ENCODE measurements around the gene DGUOK.
"Not testable (repeated sequence)": the region's sequence is repeated elsewhere in the genome, so short reads cannot be mapped to it uniquely, and the experiment has no call there.

DGUOK gene

DNA sequence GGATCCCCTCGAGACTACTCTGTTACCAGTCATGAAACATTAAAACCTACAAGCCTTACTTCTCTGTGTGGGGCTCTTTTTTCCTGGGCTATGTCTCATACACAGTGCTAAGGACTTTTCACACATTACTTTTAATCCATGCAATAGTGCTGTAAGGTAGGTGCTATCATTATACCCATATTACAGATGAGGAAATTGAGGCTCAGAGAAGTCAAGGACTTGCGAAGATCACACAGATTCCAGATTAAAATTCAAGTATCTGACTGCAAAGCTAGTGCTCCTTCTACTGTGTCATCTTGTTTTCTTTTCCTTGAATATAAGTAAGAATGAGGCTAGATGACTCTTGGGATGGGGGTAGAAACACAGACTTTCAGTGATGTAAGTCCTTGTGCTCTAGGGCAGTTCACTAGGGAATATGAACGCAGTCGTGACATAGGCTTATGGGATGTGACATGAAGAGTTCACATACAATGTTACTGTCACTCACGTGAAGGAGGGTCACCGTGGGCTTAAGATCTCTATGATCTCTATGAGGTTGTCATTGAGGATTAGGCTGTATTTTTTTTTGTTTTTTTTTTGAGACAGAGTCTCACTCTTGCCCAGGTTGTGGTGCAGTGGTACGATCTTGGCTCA lies 7.0 kb upstream of the DGUOK start:
- DNase-seq (ENCODE audit: low read depth in 1 of 2, low spot score in 1 of 2), result no peak

DNA sequence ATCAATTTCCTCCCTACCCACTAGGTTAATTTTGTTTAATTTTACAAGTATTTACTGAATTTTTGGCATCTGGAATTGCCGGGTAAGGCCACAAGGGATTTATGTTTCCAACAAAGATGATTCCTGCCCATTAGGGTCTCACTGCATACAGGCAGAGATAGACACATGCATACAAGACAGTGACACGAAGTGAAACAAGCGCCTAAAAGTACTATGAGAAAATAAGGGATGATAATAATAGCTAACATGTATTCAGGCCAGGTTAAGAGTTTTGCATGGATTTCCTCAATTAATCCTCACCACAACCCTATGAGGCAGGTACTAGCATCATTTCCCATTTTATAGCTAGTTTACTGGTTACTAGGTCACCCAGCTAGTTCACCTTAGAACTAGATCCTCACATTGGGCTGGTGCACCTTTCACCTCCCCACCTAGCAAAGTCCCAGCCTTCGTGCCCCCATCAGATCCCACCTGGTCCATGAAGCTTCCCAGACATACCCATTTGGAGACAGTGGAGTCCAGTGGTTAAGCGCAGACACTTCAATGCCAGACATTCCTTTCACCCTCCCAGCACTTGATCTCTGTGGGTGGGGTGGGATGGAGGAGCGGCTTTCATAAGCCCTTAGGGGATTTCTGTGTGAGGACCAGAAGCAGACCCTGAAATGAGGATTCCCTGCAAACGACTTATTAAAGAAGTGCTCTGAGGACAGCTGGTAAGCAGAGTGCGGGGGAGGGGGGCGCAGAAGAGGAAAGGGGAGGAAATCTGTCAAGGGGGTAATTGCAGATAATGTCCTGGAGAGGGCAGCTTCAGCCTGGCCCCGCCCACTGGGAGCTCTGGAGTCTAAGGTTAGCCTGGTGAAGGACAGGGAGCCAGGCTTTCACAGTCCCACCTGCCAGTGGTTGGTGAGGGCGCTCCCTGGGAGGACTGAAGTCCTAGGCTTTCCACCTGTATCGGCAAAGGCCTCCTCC lies 5.8 kb upstream of the DGUOK start:
- DNase-seq (ENCODE audit: low read depth in 1 of 2, low spot score in 1 of 2), result no peak

DNA sequence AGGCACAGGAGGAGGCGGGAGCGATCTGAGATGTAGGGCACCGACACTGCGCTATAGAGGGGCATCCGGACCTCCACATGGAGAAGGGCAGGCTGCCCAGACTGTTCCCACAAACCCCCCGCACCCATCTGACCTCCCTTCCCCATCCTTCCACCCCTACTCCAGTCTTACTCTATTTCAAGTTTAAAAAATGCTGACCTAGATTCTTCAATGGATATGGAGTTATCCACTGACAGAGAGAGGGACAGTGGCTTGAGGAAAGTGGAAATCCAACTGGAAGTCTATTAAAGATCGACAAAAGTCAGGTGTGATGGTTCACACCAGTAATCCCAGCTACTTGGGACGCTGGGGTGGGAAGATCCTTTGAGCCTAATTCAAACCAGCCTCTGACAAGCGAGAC lies 5.1 kb upstream of the DGUOK start:
- no peak for DNase-seq (ENCODE audit: low read depth in 1 of 2, low spot score in 1 of 2)

DNA sequence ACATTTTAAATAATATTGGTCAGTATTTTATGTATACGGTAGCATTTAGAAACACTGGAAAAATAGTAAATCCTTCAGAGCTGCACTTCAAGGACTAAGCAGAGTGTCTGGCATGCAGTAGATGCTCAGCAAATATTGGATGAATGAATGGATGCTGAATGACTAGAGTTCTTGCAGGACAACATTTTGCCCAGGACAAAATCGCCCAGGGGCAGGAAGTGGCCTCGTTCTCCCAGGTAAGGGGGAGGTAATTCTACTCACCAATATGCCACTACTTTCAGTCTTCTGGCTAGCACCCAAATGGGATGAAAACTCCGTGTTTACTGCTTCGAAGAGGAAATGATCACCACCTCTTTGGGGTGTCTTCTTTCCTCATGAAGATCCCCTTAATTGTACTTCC lies 4.0 kb upstream of the DGUOK start:
- no peak for DNase-seq (ENCODE audit: low read depth in 1 of 2, low spot score in 1 of 2)

DNA sequence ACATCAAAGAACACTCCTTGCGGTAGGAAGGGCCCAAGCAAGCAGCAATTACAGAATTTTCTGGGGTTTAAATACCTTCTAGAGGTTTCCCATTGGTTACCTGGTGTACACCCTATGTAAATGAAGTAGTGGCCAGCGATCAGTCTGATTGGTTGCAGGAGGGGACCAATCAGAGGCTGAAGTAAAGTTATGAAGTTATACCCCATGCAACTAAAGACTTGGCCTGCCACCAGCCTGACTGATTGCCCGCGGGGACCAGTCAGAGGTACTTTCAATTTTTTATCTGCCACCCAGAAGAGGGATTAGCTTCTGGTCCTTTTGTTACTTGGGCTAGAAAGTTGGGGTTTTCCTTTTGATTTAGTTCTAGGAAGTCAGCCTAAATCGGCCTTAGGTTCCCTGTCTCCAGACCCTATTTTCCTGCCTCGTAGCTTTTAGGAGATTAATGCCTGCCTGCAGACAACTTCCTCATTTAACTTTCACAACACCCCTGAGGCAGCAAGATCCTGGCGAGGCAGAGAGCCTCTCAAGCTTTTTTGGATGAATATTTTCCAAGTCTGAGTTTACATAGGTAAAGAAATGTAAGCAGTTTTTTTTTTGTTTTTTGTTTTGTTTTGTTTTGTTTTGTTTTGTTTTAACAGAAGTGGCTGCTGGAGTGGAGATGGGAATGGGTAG lies 1.5 kb upstream of the DGUOK start:
- DNase-seq (ENCODE audit: low read depth in 1 of 2, low spot score in 1 of 2), result no peak

DNA sequence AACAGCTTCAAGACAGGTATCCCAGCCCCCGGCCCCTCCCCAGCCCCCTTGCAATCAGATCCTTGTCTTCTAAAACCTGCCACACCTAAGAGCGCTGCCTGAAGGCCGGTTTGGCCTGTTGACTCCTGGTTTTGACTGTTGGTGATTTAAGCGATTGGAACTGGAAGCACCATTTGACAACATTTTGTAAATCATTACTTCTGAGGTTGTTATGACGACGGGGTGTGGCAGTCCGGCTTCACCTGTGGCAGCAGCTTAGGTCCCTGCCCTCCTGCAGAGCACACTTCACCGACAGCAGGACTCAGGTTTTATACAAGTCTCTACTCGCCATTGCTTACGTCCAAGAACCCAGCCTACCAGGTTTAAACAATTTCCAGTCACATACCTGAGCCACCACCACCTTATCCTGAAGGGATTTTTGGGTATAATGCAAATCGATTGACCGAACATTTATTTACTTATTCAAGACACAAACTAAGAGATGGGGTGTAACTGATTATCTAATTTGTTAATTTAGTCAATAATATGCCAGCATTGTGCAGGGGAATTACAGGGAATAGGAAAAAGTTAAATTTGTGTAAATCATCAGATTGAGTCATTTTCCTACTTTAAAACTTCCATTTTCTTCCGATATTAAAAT lies 707 bp upstream of the DGUOK start:
- DNase-seq (ENCODE audit: low read depth in 1 of 2, low spot score in 1 of 2), result no peak

DNA sequence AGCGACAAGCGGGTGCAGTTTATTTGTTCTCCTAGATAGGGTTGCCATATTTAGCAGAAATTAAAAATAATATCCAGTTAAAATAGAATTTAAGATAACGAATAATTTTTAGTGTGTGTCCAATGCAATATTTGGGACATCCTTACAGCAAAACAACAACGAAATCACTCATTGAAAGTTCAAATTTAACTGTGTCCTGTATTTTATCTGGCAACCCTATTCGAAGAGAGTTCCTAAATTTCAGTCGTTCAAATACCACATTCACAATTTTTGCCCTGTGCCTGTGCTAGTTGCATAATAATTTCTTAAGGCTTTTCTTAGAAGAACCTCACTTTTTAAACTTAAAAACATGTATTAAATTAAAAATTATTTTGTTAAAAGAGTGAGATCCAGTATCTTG lies 664 bp downstream of the DGUOK start:
- DNase-seq (ENCODE audit: low read depth in 1 of 2, low spot score in 1 of 2), result no peak

DNA sequence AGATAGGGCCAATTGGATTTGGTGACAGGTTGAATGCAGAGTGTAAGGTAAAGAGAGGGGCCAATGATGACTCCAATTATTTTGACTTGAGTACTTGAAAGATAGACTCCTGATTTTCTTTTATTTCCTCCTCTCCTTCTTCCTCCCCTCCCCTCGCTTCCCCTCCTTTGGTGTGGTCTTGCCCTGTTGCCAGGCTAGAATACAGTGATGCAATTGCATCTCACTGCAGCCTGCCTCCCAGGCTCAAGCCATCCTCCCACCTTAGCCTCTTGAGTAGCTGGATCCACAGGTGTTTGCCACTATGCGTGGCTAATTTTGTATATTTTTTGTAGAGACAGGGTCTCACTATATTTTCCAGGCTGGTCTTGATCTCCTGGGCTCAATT lies 2.3 kb downstream of the DGUOK start:
- DNase-seq (ENCODE audit: low read depth in 1 of 2, low spot score in 1 of 2), result no peak

DNA sequence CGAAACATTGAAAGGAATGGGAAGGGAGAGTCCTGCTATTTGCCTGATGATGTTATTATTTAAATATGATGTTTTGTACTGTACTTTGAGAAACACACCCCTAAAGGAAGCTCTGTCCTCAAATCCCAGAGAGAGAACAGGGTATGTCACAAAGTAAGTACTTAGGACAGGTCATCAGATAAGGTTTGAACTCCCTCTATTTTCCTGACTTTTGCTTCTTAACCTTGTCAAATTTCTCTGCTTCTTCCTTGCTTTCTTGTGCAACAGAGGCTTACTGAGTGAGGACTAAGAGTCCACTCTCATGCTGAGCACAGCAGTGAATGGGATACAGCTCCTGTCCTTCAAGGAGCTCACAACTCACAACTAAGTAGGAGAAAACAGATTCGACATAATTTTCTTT lies 3.7 kb downstream of the DGUOK start:
- DNase-seq (ENCODE audit: low read depth in 1 of 2, low spot score in 1 of 2), result no peak

DNA sequence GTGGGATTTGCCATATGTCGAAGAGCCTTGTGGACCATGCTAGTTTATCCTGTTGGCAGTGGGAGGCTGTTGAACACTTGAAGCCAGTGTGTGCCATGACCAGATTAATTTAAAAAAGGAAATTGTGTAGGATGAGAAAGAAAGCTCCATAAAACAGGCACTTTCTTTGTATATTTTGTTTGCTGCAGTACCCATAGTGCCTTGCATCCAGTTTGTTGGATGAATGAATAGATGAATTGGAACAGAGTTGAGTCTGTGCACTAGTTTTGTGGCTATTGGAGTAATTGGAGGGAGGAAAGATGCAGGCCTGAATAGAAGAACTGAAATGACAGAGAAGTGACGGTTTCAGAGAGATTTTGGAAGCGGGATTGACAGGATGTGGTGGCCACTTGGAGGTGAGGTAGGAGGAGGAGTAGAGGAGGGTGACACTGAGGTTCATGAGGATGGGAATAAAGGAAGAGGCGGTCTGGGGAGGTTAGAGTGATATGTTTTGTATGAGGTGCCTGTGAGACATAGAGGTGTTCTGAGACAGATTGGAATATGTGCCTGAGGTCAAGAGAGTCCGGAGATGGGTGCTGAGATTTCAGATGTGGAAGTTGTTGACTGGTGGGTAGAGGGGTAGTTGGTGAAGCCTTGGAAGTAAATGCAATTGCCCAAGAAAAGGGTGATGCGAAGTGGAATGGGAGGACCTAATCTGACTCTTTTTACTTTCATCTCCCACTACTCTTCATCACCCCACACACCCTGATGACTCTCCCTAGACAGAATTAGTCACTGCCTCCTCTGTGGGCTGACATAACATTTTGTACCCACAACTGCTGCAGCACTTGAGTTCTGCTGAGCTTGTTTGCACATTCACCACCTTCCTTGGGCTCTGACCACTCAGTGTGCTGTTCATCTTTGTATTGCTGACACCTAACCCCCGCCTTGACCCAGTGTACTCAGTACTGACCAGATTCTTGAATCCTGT lies 5.1 kb downstream of the DGUOK start:
- no peak for DNase-seq (ENCODE audit: low read depth in 1 of 2, low spot score in 1 of 2)

DNA sequence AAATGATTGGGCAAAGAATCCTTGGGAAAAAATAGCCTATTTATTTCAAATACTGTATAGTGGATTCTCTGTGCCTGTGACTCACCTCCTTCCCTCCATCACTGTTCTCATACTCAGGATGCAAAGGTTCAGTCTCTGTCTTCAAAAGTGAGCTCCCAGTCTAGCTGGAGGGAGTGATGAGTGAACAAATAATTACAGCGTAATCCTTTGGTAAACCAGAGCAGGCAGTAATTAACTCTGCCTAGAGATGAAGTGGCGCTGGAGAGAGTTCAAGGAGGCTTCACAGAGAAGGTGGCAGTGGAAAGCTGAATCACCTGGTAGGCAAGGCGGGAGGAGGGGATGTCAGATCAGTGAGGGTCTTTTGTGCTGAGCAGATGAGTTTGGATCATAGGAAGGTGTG lies 6.5 kb downstream of the DGUOK start:
- no peak for DNase-seq (ENCODE audit: low read depth in 1 of 2, low spot score in 1 of 2)

DNA sequence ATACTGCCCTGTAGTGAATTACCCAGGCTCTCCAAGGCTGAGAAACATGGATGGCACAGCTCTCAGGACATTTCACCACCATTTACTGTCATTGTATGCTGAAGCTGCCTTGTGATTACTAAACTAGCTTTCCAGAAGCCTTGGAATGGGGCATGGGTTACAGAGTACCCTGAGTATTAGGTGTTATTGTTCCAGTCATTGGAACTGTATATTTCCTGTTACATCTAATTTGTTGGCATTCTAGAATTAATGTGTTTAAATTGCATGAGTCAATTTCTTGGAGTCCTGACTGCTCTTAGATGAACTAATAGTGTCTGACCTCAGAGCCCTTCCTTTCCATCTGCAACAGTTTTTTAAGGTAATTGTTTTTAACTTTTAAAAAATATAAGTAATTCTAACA lies 9.0 kb downstream of the DGUOK start:
- DNase-seq (ENCODE audit: low read depth in 1 of 2, low spot score in 1 of 2), result no peak

DNA sequence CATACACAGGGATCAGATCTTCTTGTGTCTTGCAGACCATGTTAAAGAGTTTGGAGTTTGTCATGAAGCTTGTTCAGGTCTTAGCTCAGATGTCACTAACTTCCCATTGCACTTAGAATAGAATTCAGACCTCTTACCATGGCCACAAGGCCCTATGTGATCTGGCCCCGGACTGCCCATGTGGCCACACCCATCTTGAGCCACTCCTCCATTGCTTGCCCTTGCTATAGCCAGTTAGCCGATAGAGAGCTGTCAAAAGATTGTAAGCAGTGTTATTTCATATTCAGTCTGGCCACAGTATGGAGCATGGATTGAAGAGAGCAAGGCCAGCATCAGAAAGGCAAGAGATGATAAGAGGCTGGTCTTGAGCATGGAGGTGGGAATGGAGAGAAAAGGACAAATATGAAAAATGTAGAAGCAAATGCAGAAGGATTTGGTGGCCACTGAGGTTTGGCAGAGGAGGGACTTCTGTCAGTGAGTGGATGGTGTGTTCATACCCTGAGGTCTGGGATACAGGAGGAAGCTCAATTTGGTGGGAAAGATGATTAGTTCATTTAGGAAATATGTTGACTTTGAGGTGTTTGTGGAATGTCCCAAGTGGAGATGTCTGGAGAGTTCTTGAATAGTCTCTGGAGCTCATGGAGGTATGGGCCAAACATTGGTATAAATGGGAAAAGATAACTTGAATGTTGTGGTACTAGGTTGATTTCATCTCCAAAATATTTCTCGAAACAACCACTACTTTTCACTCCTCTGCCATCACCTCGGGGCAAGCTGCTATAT lies 10.6 kb downstream of the DGUOK start:
- DNase-seq (ENCODE audit: low read depth in 1 of 2, low spot score in 1 of 2), result no peak

DNA sequence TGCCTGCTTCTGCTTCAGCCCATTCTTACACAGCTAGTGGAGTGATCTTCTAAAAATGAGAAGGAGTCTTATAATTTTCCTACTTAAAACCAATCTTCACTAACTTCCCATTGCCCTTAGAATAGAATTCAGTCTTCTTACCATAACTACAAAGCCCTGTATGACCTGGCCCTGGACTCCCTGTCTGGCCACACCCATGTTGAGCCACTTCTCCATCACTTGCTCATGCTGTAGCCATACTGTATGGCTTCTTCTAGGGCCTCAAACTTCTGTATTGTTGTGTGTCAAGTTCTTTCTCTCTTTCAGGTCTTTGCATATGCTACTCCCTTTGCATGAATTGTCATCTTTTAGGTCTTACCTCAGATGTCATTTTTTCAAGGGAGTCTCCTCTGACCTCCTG lies 11.2 kb downstream of the DGUOK start:
- no peak for DNase-seq (ENCODE audit: low read depth in 1 of 2, low spot score in 1 of 2)

DNA sequence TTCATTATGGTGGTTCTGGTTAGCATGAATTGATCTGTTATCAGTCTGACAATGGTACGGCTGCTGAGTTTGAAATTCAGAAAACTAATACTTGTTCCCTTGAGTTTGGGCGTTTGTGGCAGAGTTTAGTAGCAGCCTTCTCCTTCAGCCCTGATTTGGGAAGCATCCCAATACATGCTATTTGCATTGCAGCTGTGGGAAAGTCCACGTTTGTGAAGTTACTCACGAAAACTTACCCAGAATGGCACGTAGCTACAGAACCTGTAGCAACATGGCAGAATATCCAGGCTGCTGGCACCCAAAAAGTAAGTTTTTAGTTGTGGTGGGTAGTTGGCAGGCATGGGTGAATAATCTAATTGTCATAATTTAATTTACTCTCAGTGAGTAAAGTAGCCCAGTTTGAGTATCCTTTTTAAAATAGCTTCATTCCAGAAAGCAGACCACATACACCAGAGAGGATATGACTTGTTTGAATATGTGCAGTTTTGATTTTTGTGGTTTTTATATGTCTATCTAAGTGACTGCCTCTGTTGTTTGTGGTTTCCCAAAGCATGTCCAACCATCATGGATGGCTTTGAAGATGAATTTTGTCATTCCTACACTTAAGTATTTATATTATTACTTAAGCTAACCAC lies 12.2 kb downstream of the DGUOK start:
- DNase-seq (ENCODE audit: low read depth in 1 of 2, low spot score in 1 of 2), result no peak

DNA sequence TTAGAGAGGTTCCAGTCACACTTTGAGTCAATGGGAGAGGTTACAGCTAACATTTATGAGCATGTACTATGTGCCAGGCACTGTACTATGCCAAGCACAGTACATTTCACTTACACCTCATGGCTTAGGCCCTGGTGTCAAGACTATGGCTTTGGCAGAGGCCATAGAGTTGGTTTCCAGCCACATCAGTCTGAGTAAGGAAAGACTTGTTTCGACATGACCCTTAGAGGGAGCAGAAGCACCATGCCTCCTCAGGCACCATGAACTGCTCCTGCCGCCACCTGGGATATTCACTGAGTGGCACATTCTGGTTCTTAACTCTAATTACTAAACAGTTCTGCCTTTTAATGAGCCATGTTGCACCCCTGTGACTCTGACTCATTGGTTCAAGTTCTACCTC lies 12.7 kb downstream of the DGUOK start:
- DNase-seq (ENCODE audit: low read depth in 1 of 2, low spot score in 1 of 2), result no peak

DNA sequence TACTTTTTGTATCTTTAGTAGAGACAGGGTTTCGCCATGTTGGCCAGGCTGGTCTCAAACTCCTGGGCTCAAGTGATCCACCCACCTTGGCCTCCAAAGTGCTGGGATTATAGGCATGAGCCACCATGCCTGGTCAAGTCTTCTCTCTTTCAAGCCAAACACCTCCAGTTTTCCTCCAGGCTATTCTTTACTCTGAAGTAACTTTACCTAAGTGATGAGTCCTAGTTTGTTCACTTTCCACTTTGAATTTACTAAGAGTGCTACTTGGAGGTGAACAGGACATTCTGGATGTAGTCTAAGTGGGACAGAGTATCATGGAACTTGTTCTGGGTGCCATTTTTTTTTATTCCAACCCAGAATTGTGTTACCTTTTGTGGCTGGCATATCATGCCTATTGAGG lies 13.4 kb downstream of the DGUOK start:
- DNase-seq (ENCODE audit: low read depth in 1 of 2, low spot score in 1 of 2), result not testable (repeated sequence)

DNA sequence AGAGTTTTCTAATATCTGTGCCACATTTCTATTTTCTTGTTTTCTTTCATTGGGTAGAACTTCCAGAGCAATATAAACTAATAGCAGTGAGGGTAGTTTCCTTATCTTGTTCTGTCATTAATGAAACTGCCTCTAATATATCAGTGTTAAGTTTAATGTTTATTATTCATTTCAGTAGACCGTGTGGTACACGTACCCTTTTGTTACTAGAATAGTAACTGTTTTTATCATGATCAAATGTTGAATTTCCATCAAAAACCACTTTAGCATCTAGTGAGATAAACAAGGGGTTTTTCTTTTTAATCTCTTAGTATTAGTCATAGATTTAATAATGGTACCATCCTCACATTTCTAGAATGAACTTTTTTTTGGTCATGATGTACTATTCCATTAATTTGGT lies 16.0 kb downstream of the DGUOK start:
- DNase-seq (ENCODE audit: low read depth in 1 of 2, low spot score in 1 of 2), result no peak

DNA sequence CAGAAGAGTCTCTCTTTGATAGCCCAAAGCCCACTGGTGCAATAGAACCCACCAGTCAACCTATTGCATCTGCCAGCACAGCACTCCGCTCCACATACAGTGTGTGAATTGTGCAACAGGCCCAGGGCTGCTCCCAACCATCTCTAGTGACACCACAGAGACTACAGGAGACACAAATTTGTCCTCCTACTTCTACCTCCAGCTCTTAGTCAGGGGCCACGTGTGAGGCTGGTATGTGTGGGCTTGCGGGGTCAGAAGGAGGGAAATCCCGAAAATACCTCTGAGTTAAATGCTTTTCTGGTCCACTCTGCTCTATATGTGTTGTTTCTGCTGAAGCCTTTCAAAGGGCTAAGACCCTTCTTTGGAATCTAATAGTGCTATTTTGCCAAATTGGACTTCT lies 18.0 kb downstream of the DGUOK start:
- no peak for DNase-seq (ENCODE audit: low read depth in 1 of 2, low spot score in 1 of 2)
